ENCODE results near the gene RNF181. TPM values are rescaled to one million over a fixed set of nuclear protein-coding genes. Genes with fewer than 3 reads are reported as not detected.

Gene RNF181
- total RNA-seq, 1 experiment from 2014 or later, result 78.5 TPM

DNA sequence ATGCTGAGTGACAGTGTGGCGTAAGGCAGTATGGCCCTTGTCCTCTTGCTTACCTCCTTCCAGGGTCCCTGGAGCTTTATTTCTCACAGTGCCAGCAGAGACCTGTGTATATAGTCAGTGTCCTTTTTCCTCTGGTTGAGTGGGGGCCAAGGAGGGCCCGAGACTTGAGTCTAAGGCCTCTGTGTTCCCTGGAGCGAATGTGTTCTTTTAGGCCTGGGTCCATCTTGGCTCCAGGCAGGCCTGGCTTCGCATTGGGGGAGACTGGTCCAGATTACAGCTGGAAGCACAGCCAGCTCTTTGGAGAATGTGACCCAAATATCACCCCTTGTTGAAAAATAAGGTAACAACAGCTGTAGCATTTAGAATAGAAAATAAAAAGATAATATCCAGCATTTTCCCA, 6.4 kb upstream of the RNF181 start:
- intact Hi-C loops (cut with micrococcal nuclease; ENCODE audit: unreplicated experiment), result no loop called here
- BruUV-seq (replicated peaks), result no TSS peak
- Histone ChIP-seq H3K4me1 (ENCODE audit: insufficient read depth, low read length, poor library complexity, severe bottlenecking) (peaks cover 24% of the 10 kb centered on the region), H3K36me3 (ENCODE audit: insufficient read depth, low read length, poor library complexity, severe bottlenecking) (no peaks in the 10 kb centered on the region), H3K4me3 (ENCODE audit: low read depth, low read length, poor library complexity, severe bottlenecking) (no peak overlapping the region), H3K9me3 (ENCODE audit: low read depth, low read length, poor library complexity, severe bottlenecking) (no peaks in the 10 kb centered on the region), H3K27ac (ENCODE audit: low read depth, low read length, poor library complexity, severe bottlenecking) (no peak overlapping the region), H3K27me3 (replicated peaks; ENCODE audit: insufficient read depth, low read depth, low read length, poor library complexity) (no peaks in the 10 kb centered on the region)
- ChIA-PET POLR2A (ENCODE audit: low non-redundant PET) (no interaction called here), CTCF (no interaction called here)
- DNase-seq (ENCODE audit: low spot score), result no peak
- no peak for TF ChIP-seq EZH2 (IDR thresholded peaks at IDR 0.05; ENCODE audit: borderline replicate concordance, low read depth, low read length, poor library complexity, severe bottlenecking)
- TF ChIP-seq, protein P1, sequence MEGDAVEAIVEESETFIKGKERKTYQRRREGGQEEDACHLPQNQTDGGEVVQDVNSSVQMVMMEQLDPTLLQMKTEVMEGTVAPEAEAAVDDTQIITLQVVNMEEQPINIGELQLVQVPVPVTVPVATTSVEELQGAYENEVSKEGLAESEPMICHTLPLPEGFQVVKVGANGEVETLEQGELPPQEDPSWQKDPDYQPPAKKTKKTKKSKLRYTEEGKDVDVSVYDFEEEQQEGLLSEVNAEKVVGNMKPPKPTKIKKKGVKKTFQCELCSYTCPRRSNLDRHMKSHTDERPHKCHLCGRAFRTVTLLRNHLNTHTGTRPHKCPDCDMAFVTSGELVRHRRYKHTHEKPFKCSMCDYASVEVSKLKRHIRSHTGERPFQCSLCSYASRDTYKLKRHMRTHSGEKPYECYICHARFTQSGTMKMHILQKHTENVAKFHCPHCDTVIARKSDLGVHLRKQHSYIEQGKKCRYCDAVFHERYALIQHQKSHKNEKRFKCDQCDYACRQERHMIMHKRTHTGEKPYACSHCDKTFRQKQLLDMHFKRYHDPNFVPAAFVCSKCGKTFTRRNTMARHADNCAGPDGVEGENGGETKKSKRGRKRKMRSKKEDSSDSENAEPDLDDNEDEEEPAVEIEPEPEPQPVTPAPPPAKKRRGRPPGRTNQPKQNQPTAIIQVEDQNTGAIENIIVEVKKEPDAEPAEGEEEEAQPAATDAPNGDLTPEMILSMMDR (conservative IDR thresholded peaks at IDR 0.05; ENCODE audit: low read depth, low read length), result no peak

DNA sequence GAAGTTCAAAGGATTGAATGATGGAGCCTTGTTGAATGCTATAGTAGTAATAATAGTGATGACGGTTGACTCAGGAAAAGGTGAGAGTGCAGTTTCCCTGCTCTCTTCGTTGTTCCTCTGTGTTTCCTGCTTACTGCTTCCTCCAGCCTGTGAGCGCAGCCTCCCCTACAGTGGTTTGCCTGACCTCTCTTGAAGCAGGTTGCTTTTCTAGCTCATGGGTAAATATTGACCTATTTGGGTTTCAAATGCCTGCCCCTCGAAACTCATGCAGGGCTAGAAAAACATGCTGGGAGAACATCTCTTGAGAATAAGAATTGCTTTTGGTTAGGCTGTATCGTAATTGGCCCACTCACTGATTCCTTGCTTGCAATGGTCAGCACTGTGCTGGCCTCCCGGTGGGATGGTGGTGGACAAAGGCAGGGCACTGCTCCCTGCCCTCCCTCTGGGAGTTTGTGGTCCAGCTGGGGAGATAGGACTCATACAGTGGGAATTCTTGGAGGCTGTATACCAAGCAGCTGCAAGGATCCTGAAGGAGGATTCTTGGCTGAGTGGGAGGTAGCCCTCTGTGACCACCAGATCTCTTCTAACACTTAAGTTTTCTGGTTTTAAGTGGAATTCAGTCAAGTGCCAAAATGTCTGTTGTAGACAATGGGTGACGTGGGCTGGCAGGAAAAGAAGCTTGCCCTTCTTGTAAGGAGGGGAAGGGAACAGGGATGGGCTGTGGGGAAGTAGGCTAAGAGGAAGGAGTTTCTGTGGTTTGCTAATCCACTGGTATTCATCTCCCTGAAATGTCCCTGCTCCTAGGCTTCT, 5.4 kb upstream of the RNF181 start:
- CTCF ChIA-PET, result no interaction called here
- Histone ChIP-seq H3K4me1 (ENCODE audit: insufficient read depth, low read length, poor library complexity, severe bottlenecking) (peaks cover 17% of the 10 kb centered on the region), H3K4me3 (ENCODE audit: low read depth, low read length, poor library complexity, severe bottlenecking) (no peak overlapping the region), H3K36me3 (ENCODE audit: insufficient read depth, low read length, poor library complexity, severe bottlenecking) (no peaks in the 10 kb centered on the region), H3K9me3 (ENCODE audit: low read depth, low read length, poor library complexity, severe bottlenecking) (no peaks in the 10 kb centered on the region), H3K27ac (ENCODE audit: low read depth, low read length, poor library complexity, severe bottlenecking) (peak overlapping the region; percentile 56), H3K27me3 (replicated peaks; ENCODE audit: insufficient read depth, low read depth, low read length, poor library complexity) (no peaks in the 10 kb centered on the region)
- intact Hi-C loops (cut with micrococcal nuclease; ENCODE audit: unreplicated experiment), result no loop called here
- POLR2A ChIA-PET (ENCODE audit: low non-redundant PET), result no interaction called here
- no peak for TF ChIP-seq EZH2 (IDR thresholded peaks at IDR 0.05; ENCODE audit: borderline replicate concordance, low read depth, low read length, poor library complexity, severe bottlenecking)
- TF ChIP-seq, protein P1 (conservative IDR thresholded peaks at IDR 0.05; ENCODE audit: low read depth, low read length), result no peak
- no TSS peak for BruUV-seq (replicated peaks)
- DNase-seq (ENCODE audit: low spot score), result peak; percentile 58

DNA sequence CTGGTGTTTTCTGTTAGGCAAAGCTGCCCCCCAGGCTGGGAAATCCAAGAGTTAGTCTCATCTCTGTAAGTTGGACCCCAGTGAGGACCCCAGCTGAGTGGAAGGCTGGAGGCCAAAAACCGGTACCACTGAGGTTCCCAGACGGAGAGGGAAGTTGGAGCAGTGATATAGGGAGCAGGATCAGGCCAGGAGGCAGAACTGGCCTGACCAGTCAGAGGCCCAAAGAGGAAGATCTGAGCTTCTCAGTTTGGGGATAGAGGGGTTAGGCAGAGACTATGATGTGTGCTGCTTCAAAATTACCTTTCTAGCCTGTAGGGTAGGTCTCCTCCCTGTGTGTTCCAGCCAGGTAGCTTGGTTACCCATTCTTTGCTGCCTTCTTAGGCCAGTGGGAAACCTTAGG, 4.6 kb upstream of the RNF181 start:
- CTCF ChIA-PET, result no interaction called here
- TF ChIP-seq EZH2 (IDR thresholded peaks at IDR 0.05; ENCODE audit: borderline replicate concordance, low read depth, low read length, poor library complexity, severe bottlenecking), result no peak
- TF ChIP-seq, protein P1 (conservative IDR thresholded peaks at IDR 0.05; ENCODE audit: low read depth, low read length), result no peak
- H3K27me3 ChIP-seq (replicated peaks; ENCODE audit: insufficient read depth, low read depth, low read length, poor library complexity), result no peaks in the 10 kb centered on the region
- no TSS peak for BruUV-seq (replicated peaks)
- H3K27ac ChIP-seq (ENCODE audit: low read depth, low read length, poor library complexity, severe bottlenecking), result peak overlapping the region; percentile 56
- DNase-seq (ENCODE audit: low spot score), result no peak
- H3K4me1 ChIP-seq (ENCODE audit: insufficient read depth, low read length, poor library complexity, severe bottlenecking), result peaks cover 16% of the 10 kb centered on the region
- no peak overlapping the region for H3K4me3 ChIP-seq (ENCODE audit: low read depth, low read length, poor library complexity, severe bottlenecking)
- no peaks in the 10 kb centered on the region for H3K36me3 ChIP-seq (ENCODE audit: insufficient read depth, low read length, poor library complexity, severe bottlenecking)
- POLR2A ChIA-PET (ENCODE audit: low non-redundant PET), result no interaction called here
- intact Hi-C loops (cut with micrococcal nuclease; ENCODE audit: unreplicated experiment), result no loop called here
- no peaks in the 10 kb centered on the region for H3K9me3 ChIP-seq (ENCODE audit: low read depth, low read length, poor library complexity, severe bottlenecking)
